ENCODE measurements around the gene CACNA2D2. TPM values are rescaled to one million over a fixed set of nuclear protein-coding genes. Genes with fewer than 3 reads are reported as not detected.

The CACNA2D2 gene
- total and polyA plus RNA-seq, 2 of the 13 experiments (the other 11 are each of a cell fraction or from before 2014, with no cell fraction given), result not detected

- H3K27ac ChIP-seq (ENCODE audit: extremely low read length, insufficient read depth, low read length), result no peak overlapping the region
- ChIA-PET CTCF (ENCODE audit: low intra/inter-chr PET ratio, low total read pairs) (no interaction called here), POLR2A (no interaction called here)
- no peaks in the 10 kb centered on the region for H3K4me1 ChIP-seq (ENCODE audit: insufficient read depth, low read length)
- ATAC-seq (no peak), FAIRE-seq (no peak), DNase-seq (ENCODE audit: low spot score) (no peak)
- intact Hi-C loops (cut with micrococcal nuclease; ENCODE audit: unreplicated experiment) (no loop called here), in situ Hi-C loops (cut with HindIII; ENCODE audit: extremely low pct_ligation_motif_present, low pct_unique_long_range_greater_than_20kb) (no loop called here)
- no peaks in the 10 kb centered on the region for H3K79me2 ChIP-seq (ENCODE audit: insufficient read depth, low read length)
- no peak overlapping the region for H3K4me2 ChIP-seq (ENCODE audit: low read depth, low read length)
- no peak overlapping the region for H3K9ac ChIP-seq (ENCODE audit: insufficient read depth, low read depth, low read length)
- no peaks in the 10 kb centered on the region for H3K9me3 ChIP-seq (ENCODE audit: low read length)
- H4K20me1 ChIP-seq (ENCODE audit: insufficient read depth, low read length), result peaks cover 4% of the 10 kb centered on the region; the same call in 1 of the 2 replicates
- WGBS (ENCODE audit: low lambda C conversion rate), result 9% methylated on average over 5 of the region's 8 CpGs
- no peak for TF ChIP-seq SP5 (CRISPR knock-in tag; IDR thresholded peaks at IDR 0.05; ENCODE audit: borderline replicate concordance, low read depth)
- no peak for TF ChIP-seq ZNF251 (CRISPR knock-in tag; IDR thresholded peaks at IDR 0.05)
- no peak for TF ChIP-seq KLF6 (CRISPR knock-in tag; IDR thresholded peaks at IDR 0.05)
- TF ChIP-seq ZNF432 (CRISPR knock-in tag; IDR thresholded peaks at IDR 0.05; ENCODE audit: borderline replicate concordance), result no peak
- no peak overlapping the region for H2AFZ ChIP-seq (ENCODE audit: low read length)
- BruUV-seq (replicated peaks), result no TSS peak
- peaks cover 1 to 49% of the 10 kb centered on the region in 2 experiments for H3K27me3 ChIP-seq (ENCODE audit: control insufficient read depth in 1 of 2, insufficient read depth in 2 of 2, low read length in 2 of 2)
- H3K36me3 ChIP-seq (replicated peaks in 1 of 2; ENCODE audit: control insufficient read depth in 1 of 2, insufficient read depth in 2 of 2, low read length in 2 of 2), result no peaks in the 10 kb centered on the region
- H3K4me3 ChIP-seq (replicated peaks in 1 of 3; ENCODE audit: insufficient read depth in 1 of 3, low read depth in 2 of 3, low read length in 3 of 3), result no peak overlapping the region
Observed at GRCh38 chr3:50484722-50485121, 18.7 kb downstream of the CACNA2D2 start.

GRCh38 chr3:50483374-50483773 is 20.1 kb downstream of the CACNA2D2 start:
- H3K36me3 ChIP-seq (replicated peaks in 1 of 2; ENCODE audit: control insufficient read depth in 1 of 2, insufficient read depth in 2 of 2, low read length in 2 of 2), result no peaks in the 10 kb centered on the region
- WGBS (ENCODE audit: low lambda C conversion rate), result 21% methylated on average over 4 of the region's 6 CpGs
- DNase-seq (ENCODE audit: low spot score) (no peak), FAIRE-seq (no peak), ATAC-seq (no peak)
- H3K4me2 ChIP-seq (ENCODE audit: low read depth, low read length), result no peak overlapping the region
- H3K27me3 ChIP-seq (ENCODE audit: control insufficient read depth in 1 of 2, insufficient read depth in 2 of 2, low read length in 2 of 2), result peaks cover 1 to 51% of the 10 kb centered on the region in 2 experiments; a peak in 4 of 5 replicates
- H3K79me2 ChIP-seq (ENCODE audit: insufficient read depth, low read length), result no peaks in the 10 kb centered on the region
- no peak overlapping the region for H3K9ac ChIP-seq (ENCODE audit: insufficient read depth, low read depth, low read length)
- H3K9me3 ChIP-seq (ENCODE audit: low read length), result no peaks in the 10 kb centered on the region
- no peak overlapping the region for H2AFZ ChIP-seq (ENCODE audit: low read length)
- BruUV-seq (replicated peaks), result no TSS peak
- in situ Hi-C loops (cut with HindIII; ENCODE audit: extremely low pct_ligation_motif_present, low pct_unique_long_range_greater_than_20kb), result no loop called here
- H3K4me1 ChIP-seq (ENCODE audit: insufficient read depth, low read length), result no peaks in the 10 kb centered on the region
- CTCF ChIA-PET (ENCODE audit: low intra/inter-chr PET ratio, low total read pairs), result no interaction called here
- no peak overlapping the region for H3K27ac ChIP-seq (ENCODE audit: extremely low read length, insufficient read depth, low read length)
- H4K20me1 ChIP-seq (ENCODE audit: insufficient read depth, low read length), result peaks cover 4% of the 10 kb centered on the region; the same call in 1 of the 2 replicates
- no peak overlapping the region for H3K4me3 ChIP-seq (replicated peaks in 1 of 3; ENCODE audit: insufficient read depth in 1 of 3, low read depth in 2 of 3, low read length in 3 of 3)
- intact Hi-C loops (cut with micrococcal nuclease; ENCODE audit: unreplicated experiment), result no loop called here
- POLR2A ChIA-PET, result no interaction called here
- TF ChIP-seq CCDC6 (CRISPR knock-in tag; IDR thresholded peaks at IDR 0.05) (no peak), ATF7 (IDR thresholded peaks at IDR 0.05) (no peak), ATF7 (CRISPR knock-in tag; IDR thresholded peaks at IDR 0.05) (no peak), ZNF710 (CRISPR knock-in tag; IDR thresholded peaks at IDR 0.05; ENCODE audit: borderline replicate concordance) (no peak), STAT6 (CRISPR knock-in tag; IDR thresholded peaks at IDR 0.05; ENCODE audit: borderline replicate concordance) (no peak), ZNF672 (CRISPR knock-in tag; IDR thresholded peaks at IDR 0.05) (no peak), ZC3H4 (CRISPR knock-in tag; IDR thresholded peaks at IDR 0.05; ENCODE audit: borderline replicate concordance) (no peak), DNMT3B (CRISPR knock-in tag; conservative IDR thresholded peaks at IDR 0.05) (no peak), ZNF337 (CRISPR knock-in tag; IDR thresholded peaks at IDR 0.05; ENCODE audit: borderline replicate concordance, low read depth) (no peak)

All from HepG2 (cell line).